GM12872 (cell line): Measurements from ENCODE around the gene KLHDC7B.

ENCODE experiments used
- CTCF ChIP-seq: IDR thresholded peaks from 3 replicates; pipeline ENCODE4 v1.5.1; 2011; ENCODE audit warnings: low read depth, mild to moderate bottlenecking, low read length, moderate library complexity; ENCODE audit not compliant: insufficient read depth

Gene KLHDC7B

DNA sequence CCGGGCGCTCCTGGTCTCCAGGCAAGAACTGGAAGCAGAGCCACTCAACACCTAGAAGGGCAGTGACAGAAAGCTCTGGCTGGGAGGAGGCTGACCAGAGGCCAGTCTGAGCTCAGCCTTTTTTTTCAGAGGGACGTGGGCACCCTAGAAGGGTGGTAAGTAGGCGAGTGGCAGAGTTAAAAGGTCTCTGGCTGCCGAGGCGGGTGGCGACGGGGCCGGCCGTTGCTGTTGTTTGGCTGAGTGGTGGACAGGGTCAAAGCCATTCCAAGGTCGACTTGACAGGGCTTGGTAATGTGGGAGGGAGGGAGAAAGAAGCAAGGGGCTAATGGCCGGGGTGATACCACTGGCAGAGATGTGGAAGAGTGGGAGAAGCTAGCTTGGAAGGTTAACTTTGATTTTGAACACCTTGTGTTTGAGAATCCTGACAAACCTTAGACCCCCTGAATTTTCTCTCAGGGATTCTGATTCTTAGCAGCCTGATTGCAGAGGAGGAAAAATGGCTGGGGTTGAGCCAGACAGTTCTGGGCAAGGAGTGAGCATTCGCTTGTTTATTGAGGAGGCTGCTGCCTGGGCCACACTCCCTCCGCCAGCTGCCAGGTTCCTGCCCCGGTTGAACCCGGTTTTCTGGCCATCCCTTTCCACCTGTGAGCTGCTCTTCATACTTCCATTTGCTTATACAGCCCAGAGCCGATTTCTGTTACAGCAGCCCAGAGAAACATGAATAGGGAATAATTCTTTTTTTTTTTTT lies 17.9 kb downstream of the KLHDC7B start:
- no peak for TF ChIP-seq CTCF

DNA sequence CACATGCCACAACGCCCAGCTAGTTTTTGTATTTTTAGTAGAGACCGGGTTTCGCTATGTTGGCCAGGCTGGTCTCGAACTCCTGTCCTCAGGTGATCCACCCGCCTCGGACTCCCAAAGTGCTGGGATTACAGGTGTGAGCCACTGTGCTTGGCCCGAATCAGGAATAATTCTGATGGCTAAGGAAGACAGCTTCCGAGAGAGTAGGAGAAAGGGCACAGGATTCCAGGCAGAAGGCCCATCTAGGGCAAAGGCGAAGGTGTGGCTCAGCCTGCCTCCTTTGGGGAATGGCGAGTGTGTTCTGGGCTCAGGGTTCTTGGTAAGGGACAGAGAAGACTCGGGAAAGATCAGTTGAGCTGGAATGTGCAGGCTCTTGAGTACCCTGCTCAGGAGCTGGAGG lies 18.6 kb downstream of the KLHDC7B start:
- no peak for TF ChIP-seq CTCF

GRCh38 chr22:50567721-50568252 lies 22.1 kb downstream of the KLHDC7B start:
- no peak for TF ChIP-seq CTCF

- TF ChIP-seq CTCF, result no peak
Observed at GRCh38 chr22:50568626-50569025, 22.9 kb downstream of the KLHDC7B start.

DNA sequence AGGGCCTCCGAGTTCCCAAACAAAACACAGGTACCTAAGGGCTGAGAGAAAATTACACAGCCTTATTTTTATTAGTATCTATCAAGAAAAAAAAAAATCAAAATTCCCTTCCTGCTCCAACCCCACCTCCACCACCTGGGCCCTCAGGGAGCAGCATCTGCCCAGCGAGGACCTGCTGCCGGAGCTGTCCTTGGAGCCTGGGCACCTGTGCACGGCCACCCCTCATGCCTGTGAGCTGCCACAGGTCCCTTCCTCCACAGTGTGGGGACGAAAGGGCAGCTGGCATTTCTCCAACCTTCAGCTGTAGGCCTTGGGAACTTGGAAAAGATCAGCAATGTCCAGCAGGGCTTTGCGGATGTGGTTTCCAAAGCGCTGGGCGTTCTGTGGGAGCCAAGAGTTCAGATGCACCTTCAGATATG lies 23.4 kb downstream of the KLHDC7B start:
- no peak for TF ChIP-seq CTCF

GRCh38 chr22:50569896-50570535 lies 24.3 kb downstream of the KLHDC7B start:
- TF ChIP-seq CTCF, result no peak

DNA sequence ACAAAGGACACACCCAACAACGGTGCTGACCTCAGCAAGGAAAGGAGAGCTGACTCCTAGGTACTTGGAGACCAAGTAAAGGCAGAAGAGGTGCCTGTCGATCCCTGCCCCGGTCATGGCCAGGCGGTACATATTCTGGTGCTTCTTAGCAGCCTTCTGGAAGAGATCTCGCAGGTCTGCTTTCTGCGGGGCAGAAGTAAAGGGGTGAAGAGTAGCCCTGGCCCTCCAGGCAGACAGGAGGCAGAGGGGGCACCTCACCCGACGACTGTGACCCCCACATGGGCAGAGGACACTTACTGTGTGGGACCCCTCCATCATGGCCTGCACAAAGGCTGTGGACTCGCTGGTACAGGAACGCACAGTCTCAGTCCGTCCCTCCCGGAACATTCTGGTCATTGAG lies 25.2 kb downstream of the KLHDC7B start:
- no peak for TF ChIP-seq CTCF
